Sigmoid colon (tissue), 4 donors: ENCODE data around the gene MLLT6.

Experiments
- EP300 ChIP-seq, 4 donors: sonication (generic); formaldehyde crosslinking; IDR thresholded peaks; one replicate each; pipeline ENCODE4 v1.6.1; 2017; ENCODE audit warnings: antibody characterized with exemption in 4 of 4
- POLR2A ChIP-seq, 2 donors: fragments of 450-650 bp; IDR thresholded peaks; one replicate each; pipeline ENCODE4 v1.6.1; 2016; ENCODE audit warnings: antibody characterized with exemption in 2 of 2, mild to moderate bottlenecking in 2 of 2, moderate library complexity in 2 of 2
- POLR2AphosphoS5 ChIP-seq, 4 donors: sonication (generic); formaldehyde crosslinking; IDR thresholded peaks; one replicate each; pipeline ENCODE4 v1.6.1; 2017; ENCODE audit warnings: antibody characterized with exemption in 4 of 4
- TF ChIP-seq, protein P1 (sequence below), 4 experiments: fragments of 450-650 bp in 3 of 4; fragments of 200-600 bp in 1 of 4; IDR thresholded peaks; one replicate each; pipeline ENCODE4 v1.5.1; 2016 to 2019; ENCODE audit warnings: antibody characterized with exemption in 4 of 4, mild to moderate bottlenecking in 3 of 4, moderate library complexity in 2 of 4

DNA sequence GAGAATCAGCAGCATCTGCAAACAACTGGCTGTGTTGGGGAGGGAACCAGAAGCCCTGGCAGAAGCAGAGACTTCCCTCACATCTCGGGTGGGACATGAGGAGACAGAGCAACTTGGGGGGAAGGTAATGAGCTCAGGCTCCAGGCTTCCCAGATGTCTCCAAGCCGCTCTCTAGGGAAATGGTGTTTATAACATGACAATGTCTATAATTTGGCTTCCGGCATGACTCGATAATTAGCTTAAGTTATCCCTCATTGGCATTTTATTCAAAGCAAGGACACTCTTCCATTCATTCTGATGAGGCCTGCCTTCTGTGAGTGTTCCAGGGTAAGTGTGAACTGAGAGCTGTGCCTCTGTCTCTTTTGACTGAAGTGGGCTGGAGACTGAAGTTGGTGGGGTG lies 14.7 kb upstream of the MLLT6 start:
- TF ChIP-seq POLR2AphosphoS5 (IDR thresholded peaks at IDR 0.05) (no peak), EP300 (IDR thresholded peaks at IDR 0.05) (no peak), POLR2A (IDR thresholded peaks at IDR 0.05) (no peak)
- TF ChIP-seq, protein P1, sequence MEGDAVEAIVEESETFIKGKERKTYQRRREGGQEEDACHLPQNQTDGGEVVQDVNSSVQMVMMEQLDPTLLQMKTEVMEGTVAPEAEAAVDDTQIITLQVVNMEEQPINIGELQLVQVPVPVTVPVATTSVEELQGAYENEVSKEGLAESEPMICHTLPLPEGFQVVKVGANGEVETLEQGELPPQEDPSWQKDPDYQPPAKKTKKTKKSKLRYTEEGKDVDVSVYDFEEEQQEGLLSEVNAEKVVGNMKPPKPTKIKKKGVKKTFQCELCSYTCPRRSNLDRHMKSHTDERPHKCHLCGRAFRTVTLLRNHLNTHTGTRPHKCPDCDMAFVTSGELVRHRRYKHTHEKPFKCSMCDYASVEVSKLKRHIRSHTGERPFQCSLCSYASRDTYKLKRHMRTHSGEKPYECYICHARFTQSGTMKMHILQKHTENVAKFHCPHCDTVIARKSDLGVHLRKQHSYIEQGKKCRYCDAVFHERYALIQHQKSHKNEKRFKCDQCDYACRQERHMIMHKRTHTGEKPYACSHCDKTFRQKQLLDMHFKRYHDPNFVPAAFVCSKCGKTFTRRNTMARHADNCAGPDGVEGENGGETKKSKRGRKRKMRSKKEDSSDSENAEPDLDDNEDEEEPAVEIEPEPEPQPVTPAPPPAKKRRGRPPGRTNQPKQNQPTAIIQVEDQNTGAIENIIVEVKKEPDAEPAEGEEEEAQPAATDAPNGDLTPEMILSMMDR (IDR thresholded peaks at IDR 0.05) = no peak
